PFSK-1 (cell line): Measurements from ENCODE around the gene TMC3.

ENCODE experiments used
- FOXP2 ChIP-seq: optimal IDR thresholded peaks from 2 replicates; pipeline ENCODE3; 2011; ENCODE audit warnings: borderline replicate concordance, control low read depth, inconsistent platforms; ENCODE audit not compliant: insufficient read depth; ENCODE audit errors: extremely low read length, extremely low read depth
- POLR2AphosphoS5 ChIP-seq: IDR thresholded peaks from 2 replicates; pipeline ENCODE4 v1.6.1; 2012; ENCODE audit warnings: low read depth, mild to moderate bottlenecking, control low read depth, low read length, moderate library complexity
- REST ChIP-seq, 2 experiments: IDR thresholded peaks; 2 replicates each; pipeline versions ENCODE4 v1.6.1 to v1.8.0; 2011 to 2012; ENCODE audit warnings: low read depth in 2 of 2, low read length in 2 of 2, control low read depth in 1 of 2, inconsistent platforms in 1 of 2, mild to moderate bottlenecking in 1 of 2, moderate library complexity in 1 of 2; ENCODE audit not compliant: insufficient read depth in 1 of 2
- SIN3A ChIP-seq: IDR thresholded peaks from 2 replicates; pipeline ENCODE4 v1.6.1; 2012; ENCODE audit warnings: mild to moderate bottlenecking, low read length, moderate library complexity, borderline replicate concordance; ENCODE audit not compliant: insufficient read depth
- TAF1 ChIP-seq: IDR thresholded peaks from 2 replicates; pipeline ENCODE4 v1.6.1; 2012; ENCODE audit warnings: low read length, control low read depth, borderline replicate concordance; ENCODE audit not compliant: insufficient read depth

DNA sequence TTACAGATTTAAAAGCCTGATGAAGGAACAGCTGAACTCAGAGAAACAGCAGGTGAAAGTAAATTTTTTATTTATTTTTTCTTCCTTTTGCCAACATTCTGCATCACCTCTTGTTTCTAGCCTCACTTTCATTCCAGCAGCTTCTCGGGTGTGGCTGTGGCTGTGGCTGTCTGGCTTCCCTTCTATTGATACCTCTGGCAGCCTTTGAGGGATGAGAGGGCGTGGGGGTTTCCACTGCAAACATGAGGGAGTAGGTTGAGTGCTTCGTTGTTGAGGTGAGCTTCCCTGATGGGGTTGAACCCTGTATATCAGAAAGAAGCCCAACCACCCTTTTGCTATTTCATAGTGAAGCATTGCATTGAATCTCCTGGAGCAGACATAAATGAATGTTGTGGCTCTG is 6.2 kb upstream of the TMC3 start:
- TF ChIP-seq POLR2AphosphoS5 (no peak), REST (IDR thresholded peaks at IDR 0.05; ENCODE audit: insufficient read depth in 1 of 2, low read depth in 2 of 2, low read length in 2 of 2) (no peak), SIN3A (no peak), TAF1 (no peak), FOXP2 (no peak)
